Left kidney (tissue), 2 donors: Measurements from ENCODE around the gene HRH3. TPM values are rescaled to one million over a fixed set of nuclear protein-coding genes. Genes with fewer than 3 reads are reported as not detected.

Experiments
- DNase-seq: peaks from one replicate; pipeline ENCODE4 v3.0.0-alpha.2; 2013
- polyA plus RNA-seq: library from polyadenylated mRNA; unstranded; fragments of 120-200 nt; gene quantifications from one replicate; pipeline ENCODE4 v1.2.1, GENCODE V29; 2013; ENCODE audit not compliant: insufficient read length

The HRH3 gene
- polyA plus RNA-seq, 1 donor: 0.15 TPM

DNA sequence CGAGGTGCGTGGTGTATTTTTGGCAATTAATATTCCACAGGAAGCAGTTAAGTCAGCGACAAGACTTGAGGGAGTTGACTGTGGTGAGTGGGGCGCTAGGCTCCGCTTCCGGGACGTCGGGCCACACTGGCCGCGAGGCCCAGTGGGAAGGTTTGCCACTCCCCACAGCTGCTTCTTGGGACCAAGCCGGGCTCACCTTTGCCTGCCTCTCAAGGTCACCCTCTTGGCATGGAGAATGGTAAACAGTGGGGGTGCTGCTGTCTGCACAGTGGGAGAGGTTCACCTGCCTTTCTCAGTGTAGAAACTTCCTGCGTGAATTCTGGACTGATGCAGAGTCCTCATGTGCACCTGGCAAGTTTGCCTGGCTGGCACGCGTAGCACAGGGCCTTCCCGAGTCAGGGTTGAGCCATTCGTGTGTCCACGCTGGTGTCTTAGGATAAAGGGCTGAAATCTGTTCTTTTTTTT lies 24.6 kb upstream of the HRH3 start:
- no peak for DNase-seq

DNA sequence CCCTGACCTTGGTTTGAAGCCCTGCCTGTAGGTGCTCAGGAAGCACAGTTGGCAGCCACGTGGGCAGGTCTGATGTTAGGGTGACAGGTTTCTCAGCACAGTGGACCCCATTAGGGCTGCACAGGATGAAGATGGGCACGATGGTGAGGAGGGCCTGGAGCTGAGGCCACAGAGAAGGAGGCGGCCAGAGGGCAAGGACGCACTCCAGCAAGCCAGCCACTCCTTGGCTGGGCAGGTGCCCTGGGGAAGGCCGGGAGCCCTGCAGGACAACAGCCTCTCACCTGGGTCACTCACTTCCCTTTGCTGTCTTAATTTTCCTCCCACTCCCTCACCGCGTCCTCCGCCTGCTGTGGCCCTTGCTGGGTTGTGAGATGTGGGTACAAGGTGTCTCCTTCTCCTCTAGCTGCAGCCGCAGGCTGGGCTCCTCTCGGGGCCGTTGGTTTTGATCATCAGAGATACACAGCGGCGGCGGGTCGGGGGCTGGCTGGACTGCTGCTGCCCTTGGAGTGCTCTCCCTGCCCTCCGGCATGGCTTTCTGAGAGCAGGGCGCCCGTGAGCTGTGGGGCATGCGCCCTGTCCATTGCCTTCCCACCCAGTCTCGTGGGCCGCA lies 23.9 kb upstream of the HRH3 start:
- no peak for DNase-seq

DNA sequence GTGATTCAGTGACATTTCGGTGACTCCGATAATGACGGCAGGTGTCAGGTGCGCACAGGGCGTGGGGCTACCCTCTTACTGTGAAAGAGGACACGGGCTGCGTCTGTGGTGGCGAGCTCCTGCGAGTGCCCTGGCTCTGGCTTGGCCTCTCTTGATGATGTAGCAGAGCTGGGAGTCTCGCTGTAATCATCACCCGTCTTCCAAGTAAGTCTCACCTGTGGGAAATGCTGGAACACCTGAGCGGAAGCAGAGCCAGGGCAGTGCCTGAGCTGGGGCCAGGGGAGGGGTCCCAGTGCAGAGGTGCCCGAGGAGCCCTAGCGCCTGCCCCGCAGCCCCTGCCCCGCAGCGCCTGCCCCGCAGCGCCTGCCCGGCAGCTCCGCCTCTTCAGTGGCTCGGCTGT lies 23.0 kb upstream of the HRH3 start:
- DNase-seq: no peak

DNA sequence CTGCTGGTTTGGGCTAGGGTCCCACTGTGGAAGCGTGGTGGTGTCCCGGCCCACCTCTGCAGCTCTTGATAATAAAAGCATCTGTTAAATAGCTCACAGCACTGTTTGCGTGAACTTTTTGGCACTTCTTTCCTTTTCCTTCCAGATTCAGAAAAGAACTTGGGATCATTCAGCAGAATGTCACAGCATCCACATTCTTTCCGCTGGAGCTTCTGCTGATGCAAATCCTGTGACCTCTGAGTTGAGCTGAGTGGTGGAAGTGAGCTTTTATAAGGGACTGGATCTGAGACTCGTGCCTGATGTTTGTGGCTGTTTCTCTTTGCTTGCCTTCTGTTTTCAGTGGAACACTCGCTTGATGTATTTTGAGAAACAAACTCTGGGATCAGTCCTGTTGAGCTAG lies 22.1 kb upstream of the HRH3 start:
- no peak for DNase-seq

DNA sequence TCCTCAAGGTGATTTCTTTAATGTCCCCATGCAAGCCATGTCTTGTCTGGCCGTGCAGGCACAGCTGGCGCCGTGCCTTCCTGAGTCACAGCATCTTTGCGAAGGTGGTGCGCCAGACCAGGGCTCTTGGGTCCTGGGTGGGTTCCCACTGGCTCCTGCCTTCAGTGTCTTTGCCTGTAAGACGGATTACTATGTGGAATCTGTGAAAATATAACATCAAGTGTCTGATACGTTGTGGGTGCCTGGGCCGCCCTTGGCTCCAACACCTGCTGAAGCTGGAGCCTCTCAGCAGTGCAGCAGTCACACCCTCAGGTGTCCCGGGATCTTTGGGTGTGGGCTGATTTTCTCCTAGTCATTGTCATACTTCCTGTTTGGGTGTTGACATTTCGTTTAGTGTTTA lies 21.4 kb upstream of the HRH3 start:
- no peak for DNase-seq

DNA sequence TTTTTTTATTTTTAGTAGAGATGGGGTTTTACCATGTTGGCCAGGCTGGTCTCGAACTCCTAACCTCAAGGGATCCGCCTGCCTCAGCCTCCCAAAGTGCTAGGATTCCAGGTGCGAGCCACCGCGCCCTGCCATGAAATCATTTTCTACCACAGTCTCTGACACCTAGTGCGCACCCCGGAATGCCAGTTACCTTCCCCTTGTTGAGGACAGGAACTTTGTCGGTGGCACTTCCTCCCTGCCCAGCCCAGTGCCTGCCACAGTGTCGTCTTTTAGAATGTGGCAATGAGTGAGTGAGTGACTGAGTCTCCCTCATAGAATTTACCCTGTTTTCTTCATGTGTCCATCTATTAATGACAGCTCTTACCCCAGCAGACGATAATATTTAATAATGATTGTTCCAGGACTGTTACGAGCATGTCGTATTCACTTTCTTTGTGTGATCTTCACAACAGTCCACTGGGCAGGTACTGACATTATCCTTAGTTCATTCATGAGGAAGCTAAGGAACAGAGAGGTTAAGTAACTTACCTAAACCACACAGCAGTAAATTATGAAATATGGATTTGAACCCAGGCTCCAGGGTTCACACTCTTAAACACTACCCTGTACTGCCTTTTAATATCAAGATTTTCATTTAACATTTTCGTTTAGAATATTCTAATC lies 20.1 kb upstream of the HRH3 start:
- DNase-seq: no peak

DNA sequence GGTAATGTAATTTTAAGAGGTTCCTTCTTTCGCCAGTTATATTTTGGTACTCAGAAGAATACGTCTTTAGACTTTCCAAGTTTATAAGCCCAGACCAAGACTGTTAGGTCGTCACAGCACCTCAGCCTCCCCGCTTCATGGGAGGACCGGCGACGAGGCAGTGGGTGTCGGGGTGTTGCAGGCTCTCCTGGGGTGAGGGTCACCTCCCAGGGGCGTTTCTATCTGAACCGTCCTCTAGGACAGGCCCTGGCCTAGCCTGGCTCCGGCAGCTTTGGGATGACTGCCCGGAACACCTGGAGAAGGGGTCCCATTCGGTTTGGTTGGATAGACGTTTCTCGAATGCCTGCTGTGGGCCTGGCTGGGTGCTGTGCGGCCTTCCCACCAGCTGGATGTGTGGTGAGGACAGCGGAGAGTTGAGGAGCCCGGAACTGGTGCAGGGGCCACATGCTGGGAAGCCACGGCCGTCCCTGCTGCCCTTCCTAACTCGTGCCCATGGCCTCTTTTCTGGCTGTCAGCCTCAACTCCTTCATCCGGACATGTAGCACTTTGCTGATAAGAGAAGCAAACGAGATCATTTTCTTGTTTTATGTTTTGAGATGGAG lies 19.3 kb upstream of the HRH3 start:
- no peak for DNase-seq

DNA sequence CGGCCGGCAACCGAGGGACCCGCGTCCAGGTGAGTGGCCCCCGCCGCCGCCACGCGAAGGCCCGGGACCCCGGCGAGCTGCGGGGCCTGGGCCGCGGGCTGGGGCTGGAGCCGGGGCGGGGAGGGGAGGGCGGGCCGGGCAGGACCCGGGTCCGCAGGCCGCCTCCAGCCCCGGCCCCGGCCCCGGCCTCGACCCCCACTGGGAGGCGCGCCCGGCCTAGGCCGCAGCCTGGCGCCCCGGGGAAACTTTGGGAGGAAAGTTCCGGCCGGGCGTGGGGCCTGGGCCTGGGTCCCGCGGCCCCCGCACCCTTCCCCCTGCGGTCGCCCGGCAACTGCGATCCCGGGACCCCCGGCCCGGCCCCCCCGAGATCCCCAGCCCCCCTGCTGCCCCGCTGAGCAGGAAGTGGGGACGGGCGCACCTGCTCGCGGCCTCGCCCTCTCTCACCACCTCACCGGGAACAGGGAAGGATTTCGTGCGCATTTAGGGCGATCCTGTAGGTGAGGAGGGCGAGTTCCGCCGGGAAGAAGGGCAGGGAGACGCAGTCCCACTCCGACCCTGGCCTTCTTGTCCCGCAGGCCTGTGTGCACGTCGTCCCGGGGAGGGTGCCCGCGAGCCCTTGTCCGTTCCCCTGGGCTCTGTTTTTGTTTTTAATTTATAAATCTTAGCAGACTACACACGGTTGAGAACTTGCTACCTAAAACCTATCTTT lies 18.6 kb upstream of the HRH3 start:
- DNase-seq: no peak

DNA sequence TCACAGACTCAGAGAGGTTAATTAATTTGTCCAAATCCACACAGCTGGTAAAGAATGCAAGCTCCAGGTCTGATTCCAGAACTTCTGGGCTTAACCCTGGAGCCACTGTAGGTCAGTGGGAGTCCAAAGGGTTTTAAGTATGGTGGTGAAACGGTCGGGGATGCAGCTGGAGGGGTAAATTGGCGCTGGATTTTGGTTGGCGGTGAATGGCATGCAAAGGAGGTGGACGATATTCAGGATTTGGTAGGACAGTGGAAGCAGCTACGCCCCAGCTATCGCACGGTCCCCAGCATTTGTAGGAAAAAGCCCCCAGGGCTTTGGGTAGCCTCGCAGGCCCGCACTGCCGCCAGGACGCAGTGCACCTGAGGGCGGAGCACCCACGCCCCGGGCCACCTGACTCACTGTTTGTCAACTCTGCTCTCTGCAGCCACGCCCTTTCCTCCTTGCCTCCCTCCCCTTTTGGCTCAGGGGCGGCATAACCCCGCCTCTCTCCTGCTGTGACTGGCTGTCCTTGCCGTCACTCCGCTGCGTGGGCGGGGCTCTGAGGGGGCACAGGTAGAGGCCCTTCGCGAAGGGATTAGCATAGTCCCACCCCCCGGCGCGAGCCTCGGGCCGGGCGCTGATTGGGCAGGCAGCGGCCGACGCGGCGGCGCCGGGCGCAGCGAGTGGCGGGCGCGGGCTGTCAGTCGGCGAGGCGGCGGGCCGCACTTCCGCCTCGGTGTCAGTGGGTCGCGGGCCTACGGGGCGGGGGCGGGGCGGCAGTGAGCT lies 17.9 kb upstream of the HRH3 start, which contains the start of gene OSBPL2:
Gene OSBPL2 (plus strand): TSS at position 721 of the 768 bp plus-strand sequence. CDS start 17,664 bp downstream, outside the sequence.
- DNase-seq: peak; percentile 97

DNA sequence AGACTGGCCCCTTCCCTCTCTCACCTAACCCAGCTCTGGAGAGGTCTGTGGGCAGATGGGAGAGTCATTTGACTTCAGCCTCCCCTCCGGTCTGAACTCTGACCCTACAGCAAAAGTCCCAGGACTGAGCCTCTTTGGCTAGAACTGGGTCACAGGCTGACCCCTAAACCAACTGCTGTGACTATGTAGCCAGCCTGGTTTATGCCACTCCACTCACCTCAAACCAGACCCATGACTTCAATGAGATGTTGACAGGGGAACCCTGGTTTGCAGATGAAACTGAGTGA lies 17.4 kb upstream of the HRH3 start:
- no peak for DNase-seq

DNA sequence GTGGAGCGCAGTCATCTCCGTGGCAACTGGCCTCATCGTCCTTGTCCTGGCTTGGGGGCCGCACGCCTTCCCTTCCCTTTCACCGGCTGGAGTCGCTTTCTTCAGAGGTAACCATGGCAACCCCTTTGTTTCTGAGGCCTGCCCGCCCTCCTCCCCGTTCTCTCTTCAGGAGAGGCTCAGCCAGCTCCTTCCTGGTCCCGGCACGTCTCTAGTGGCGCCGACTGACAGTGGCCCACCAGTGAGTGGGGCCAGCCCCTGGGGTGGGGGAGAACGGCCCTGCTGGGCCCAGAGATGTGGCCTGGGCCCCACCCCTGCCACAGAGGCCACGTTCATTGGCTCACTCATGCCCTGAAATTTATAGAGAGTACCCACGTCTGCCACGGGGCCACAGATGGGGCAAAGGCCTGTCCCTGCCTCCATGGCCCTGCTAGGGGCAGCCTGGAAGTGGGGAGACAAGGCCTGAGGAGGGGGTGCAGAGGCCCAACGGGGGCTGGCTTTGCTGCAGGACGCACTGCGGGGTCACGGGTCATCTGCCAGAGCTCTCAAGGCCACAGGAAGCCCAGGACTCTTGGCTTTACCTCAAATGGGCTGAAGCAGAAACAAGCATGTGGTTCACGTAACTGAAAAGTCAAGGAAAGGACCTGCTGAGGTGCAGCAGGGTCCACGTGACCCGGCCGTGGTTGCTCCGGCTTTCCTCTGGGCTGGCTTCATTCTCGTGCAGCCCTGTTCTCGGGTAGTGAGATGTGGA lies 16.9 kb upstream of the HRH3 start:
- DNase-seq: no peak

DNA sequence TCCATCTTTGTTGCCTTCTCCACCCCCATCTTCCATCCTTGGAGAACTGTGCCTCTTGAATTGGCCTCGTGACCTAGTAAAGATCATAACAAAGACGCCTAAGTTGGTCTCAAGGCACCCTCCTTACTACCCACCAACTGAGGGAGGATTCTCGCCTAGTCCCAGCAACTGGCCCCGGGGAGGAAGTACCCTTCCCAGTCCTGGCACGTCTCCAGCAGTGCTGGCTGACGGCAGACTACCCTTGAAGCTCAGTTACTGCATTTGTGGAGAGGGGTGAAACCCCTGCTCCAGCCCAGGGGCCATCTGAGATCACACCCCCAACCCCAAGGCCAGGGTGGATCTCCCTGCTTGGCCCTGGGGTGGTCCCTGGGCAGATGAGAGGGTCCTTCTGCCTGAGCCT lies 16.1 kb upstream of the HRH3 start:
- no peak for DNase-seq

DNA sequence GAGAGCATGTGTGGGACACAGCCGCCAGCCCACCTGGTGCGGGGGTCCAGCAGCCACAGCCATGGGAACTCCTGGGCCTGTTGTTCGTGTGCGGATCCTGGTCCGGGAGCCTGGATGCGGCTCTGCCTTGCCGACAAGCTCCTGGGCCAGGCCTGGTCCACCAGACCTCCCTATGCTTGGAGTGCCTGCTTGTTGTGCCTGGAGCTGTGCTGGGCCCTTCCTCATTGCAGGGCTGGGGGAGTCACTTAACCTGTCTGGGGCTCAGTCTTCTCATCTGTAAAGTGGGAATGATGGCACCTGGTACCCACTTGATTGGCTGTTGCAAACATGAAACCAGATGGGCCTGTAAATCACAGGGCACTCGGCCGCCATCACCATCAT lies 15.7 kb upstream of the HRH3 start:
- DNase-seq: no peak

DNA sequence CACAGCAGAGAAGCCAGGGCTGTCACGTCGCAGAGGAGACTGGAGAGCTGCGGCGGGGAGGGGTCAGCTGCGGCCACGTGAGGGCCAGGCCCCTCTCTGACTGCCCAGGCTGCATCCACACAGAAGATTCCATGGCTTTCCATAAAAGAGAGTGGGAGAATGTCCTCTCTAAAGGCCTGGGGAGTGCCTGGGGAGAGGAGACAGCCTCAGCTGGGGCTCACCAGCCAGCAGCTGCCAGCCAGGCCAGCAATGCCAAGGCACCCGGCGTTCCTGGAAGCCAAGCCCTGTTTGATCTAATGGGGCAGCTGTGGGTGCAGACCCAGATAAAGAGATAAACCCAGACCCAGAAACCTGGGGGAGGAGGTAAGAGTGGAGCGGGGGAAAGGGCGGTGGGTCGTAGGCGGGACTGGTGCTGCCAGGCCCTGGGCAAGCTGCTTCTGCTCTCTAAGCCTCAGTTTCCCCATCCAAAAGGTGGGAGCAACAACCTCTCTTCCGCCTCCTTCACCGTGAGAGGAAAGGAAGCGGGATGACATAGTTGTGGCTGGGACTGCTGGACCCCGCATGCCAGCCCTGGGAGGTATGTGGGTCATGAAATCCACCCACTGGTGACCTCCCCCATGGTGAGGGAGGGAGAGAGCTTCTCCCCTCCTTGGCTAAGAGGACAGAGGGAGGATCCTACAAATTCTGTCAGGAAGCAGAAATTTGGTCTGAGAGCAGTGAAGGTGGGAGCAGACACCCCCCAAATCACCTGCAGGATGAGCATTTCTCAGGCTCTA lies 15.1 kb upstream of the HRH3 start:
- DNase-seq: no peak

DNA sequence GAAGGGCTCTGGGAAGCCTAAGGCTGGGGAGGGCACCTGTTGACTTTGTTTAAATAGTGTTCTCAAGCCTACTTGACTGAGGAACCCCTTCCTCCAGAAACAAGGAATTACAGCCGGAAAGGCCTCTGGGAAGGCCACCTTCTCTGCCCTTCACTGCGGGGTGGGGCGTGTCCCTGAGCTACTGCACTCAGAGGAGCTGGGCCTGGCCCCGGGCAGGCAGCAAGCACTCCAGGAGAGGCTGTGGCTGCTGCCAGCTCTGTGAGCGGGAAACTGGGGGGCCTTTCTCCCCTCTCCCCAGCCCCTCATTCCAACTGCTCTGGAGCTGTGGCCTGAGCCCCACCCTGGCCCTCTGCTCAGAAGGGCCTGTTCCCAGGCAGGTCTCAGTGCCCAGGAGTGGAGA lies 14.3 kb upstream of the HRH3 start:
- DNase-seq: no peak

DNA sequence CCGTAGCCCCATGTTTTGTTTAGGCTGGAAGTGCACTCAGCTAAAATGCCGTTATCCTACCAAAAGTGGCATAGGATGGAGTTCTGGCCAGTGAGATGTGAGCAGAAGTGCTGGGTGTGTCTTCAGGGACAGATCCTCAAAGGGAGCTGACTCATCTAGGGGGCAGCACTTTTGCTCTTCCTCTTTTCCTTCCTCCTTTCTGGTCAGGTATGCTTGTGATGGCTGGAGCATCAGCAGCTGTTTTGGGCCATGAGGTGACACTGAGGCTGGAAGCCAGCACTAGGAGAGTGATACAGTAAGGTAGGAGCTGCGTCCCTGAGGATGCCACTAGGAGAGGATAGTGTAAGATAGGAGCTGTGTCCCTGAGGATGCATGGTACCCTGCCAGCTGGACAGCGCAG lies 13.6 kb upstream of the HRH3 start:
- no peak for DNase-seq

DNA sequence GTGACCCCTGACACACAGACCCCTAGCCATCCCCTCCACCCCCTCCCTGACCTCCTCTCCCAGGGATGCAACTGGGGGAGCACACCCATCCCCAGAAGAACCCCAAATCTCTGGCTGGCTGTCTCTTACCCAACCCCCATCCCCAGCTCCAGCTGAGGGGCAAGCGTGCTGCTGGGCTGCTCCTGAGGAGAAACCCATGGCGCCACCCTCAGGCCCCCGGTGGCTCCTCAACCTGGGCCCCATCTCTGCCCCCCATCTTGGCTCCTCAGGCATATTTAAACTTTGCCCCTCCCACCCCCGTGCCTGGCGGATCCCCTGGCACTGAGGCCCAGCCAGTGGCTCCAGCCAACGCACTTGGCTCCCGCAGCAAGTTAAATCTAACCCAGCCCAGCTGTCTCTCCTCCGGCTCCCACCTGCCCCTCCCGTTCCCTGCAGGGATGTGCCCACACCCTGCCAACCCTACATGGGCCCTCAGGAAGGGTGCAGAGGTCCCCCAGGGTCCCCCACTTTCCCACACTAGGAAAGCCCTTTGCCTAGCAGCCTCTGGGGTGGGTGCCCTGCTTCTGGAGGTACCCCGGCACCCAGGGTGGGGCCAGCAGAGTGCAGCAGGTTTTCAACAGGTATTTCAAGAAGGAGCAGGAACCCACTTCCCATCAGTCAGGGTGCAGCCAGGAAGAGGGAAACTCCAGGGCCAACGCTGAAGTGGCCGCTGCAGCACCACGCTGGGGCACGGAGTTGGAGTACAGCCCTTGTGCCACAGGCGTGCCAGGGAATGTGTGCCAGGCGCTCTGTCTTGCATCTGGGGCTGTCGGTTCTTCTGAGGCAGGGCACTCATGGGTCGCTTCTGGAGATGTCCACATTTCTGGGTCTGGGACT lies 12.9 kb upstream of the HRH3 start:
- no peak for DNase-seq

DNA sequence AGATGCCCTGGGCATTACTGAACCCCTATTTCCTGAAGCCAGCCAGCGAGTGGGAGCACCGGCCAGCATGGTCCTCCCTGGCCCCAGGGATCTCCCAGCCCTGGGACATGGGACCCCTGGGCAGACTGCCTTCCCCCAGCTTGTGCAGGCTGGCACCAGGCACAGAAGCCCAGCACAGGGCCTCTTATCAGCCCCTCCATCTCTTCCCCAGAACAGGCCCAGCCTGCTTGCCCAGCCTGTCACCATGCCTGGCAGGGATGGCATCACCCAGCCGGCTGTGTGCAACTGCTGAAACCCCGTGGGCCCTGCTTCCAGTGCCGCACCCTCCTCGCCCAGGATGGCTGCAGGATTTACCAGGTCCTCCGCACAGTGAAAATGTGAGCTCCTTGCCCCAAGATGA lies 12.1 kb upstream of the HRH3 start:
- DNase-seq: no peak

DNA sequence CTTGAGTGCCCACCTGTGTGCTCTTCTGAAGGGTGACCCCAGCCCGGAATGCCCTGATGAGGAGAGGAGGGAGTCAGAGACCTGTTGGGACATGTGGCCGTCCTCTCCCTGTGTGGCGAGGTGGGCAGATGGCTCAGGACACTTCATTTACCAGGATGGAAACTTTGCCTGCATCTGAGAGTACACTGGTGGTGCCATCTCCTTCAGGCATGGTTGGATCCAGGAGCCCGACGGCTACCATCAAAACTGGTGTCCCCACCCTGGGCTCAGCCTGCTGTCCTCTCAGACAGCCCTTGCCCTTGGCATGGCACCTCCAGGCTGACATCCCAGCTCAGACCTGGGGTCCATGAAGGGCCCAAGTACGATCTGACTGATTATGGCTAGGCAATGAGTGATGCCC lies 11.2 kb upstream of the HRH3 start:
- no peak for DNase-seq

DNA sequence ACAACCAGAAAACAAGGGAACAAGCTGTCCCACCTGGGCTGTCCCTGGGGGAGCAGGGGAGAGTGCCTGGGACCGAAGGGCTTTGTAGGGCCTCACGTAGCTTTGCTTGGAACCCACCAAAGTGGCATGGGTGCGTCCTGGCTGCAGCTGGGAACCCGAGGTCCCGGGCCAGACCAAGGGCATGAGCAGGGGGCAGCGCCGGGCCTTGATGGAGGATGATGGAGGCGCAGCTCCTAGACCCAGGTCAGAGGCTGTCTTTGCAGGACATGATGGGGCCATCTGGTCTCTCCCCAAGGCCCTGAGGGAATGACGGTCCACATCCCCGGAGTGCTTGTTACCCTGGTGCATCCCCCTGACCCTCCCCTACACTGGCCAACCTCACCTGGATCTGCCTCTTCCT lies 10.6 kb upstream of the HRH3 start:
- DNase-seq: no peak
